GM19328 (cell line): ENCODE results near the gene SAAL1.

Source experiments
- ATAC-seq: cut with Tn5 transposase; IDR thresholded peaks from one replicate; pipeline ENCODE4 v1.9.1; 2021; ENCODE audit warnings: mild to moderate bottlenecking, moderate library complexity; ENCODE audit not compliant: unreplicated experiment

The SAAL1 gene

DNA sequence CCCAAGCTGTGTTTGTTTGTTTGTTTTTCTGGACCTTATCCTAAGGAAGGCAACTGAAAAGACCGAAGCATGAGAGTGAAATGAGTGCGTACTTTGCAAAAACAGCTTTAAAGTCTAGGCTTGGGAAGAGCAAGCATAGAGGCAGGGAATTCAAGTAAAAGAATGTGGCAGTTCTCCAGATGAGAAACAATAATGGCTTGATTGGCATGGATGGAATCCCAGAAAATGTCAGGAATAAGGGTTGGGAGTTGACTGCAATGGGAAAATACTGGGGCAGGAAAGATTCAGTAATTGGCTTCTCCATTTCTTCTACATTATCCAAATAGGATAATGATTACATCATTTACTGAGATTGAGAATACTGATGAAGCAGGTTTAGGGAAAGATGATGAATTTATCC lies 17.5 kb downstream of the SAAL1 start:
- no peak for ATAC-seq

DNA sequence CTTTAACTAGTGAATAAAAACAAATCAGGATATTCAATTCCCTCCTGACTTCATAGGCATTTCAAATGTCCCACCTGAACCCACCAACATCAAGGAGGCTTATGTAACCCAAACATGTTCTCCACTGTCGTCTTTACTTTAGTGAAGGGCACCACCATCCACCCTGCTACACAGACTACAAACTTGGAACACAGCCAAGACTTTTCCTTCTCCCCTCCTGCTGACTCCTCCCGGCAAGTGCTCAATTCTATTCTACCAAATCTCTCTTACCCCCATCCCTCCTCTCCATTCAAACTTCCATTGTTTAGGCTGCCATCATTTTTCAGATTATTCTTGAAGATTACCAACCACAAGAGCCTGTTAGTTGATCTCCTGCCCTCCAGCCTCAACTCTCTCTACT lies 24.3 kb downstream of the SAAL1 start:
- ATAC-seq: no peak

DNA sequence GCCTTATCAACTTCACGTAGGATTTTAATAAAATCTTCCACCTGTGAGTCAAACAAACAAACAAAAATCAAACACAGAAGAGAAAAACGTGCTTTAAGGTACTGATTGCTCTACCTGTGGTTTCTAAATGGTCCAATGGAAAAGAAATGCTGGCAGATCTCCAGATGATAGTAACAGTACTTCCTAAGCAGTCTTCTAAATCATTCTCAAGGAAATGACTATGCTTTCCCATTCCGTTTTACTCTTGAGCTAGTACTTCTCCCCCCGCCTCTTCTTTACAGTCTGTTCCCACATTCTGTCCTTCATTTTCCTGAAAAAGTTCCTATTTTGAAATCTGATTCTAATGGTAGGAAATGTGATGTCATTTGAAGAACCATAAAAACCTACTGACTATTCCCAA lies 25.4 kb downstream of the SAAL1 start:
- ATAC-seq: no peak

DNA sequence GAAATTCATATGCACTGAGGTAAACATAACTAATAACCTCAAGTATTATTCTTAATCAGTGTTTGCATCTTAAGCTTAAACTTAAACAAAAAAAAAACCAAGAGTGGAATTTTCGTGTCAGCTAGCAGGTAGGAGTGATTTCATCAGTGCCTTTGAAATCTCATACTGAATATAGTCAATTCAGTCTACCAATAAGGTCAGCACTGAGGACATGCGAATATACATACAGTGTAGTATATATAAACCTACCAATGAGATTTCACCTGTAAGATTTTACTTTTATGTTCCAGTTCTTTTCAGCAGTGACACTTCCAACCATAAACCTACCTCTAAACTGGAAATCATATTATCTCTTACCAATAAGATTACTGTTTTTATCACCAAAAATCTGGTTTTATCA lies 27.0 kb downstream of the SAAL1 start:
- no peak for ATAC-seq

DNA sequence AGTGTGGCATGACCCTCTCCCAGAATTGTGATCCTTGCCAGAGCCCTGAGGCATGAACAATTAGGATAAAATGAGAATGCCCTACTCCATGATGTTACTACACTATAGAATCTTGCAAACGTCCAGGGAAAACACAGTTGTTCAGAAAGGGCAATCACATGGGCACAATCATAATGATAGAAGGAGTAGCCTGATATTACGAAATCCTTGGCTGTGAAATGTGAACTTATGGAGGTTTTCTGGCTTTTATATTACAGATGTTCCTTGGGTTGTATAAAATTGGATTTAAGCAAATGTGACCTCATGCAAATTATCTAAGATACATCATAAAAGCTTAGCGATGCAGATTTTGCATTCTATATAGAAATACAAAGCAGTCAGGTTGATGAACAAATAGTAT lies 30.4 kb downstream of the SAAL1 start:
- ATAC-seq: no peak

DNA sequence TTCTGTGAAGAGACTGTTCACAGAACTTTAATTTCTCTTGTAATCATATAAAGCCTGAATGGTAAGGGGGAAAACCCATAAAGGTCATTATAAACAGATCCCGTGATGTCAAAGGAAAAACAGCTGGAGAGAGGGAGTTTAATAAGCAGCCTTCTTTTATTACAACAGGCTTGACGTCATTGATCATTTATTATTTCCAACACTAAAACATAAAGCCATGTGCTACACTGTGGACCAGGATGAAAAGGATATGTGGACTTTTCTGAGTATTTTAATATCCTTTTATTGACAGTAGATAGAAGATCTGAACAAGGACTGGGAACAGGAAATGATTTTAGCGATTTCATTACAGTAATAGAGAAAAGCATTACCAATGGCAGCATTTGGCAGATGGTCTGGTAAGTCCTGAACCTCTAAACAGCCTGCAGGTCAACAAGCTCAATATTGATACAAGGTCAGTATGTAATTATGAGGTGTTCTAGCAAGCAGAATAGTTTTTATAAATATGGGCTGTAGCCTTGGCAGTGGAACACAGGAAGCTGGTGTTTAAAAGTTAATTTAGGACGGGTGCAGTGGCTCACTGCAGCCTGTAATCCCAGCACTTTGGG lies 34.7 kb downstream of the SAAL1 start:
- no peak for ATAC-seq

DNA sequence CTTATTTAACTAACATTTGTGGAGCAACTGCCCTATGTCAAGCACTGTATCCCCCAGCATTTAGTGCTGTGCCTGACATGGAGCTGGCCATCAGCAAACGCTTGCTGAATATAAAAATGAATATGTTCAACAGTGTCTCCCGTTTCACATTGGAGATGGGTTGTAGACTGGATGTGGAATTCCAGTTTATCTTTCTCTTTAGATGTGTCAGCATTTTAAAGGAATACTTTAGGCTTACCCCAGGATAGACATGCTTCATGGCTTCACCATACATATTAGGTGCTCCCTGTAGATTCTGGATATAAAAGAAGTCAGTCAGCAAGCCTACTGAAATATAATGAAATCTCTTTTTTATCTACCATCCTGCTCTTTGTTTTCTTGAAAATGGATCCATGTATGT lies 38.5 kb downstream of the SAAL1 start:
- ATAC-seq: no peak

DNA sequence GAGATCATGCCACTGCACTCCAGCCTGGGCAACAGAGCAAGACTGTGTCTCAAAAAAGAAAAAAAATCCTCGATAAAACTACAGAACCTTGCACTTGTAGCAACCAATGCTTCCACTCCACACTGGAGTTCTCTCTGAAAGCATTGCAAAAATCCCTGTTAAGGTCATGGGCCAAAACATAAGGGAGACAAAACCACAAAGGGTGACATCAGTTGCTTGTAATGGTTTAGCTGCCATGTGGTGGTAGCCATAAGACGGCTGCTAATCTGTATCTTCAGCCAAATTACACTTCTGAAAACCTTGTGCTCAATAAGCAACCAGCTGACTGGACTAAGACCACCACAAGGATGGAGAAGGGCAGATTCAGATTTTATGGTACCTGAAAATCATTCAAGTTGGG lies 39.3 kb downstream of the SAAL1 start:
- no peak for ATAC-seq

DNA sequence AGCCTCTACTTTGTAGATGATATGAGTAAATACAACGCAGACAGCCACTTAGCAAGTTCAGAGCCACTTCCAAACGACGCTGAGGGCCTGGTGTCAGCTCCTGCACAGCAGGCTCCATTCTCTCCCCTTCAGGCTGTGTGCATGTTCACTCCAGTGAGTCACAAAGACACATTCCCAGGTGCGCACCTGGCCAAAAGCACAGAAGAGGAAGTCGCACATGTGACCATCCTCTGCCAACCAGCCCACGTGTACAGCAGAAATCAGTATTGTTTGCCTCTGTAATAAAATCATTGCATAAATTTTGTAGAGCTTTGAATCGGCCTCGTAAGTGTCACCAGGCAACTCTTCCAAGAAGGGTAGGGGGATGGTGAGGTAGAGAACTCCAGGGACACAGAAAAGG lies 40.3 kb downstream of the SAAL1 start:
- no peak for ATAC-seq

DNA sequence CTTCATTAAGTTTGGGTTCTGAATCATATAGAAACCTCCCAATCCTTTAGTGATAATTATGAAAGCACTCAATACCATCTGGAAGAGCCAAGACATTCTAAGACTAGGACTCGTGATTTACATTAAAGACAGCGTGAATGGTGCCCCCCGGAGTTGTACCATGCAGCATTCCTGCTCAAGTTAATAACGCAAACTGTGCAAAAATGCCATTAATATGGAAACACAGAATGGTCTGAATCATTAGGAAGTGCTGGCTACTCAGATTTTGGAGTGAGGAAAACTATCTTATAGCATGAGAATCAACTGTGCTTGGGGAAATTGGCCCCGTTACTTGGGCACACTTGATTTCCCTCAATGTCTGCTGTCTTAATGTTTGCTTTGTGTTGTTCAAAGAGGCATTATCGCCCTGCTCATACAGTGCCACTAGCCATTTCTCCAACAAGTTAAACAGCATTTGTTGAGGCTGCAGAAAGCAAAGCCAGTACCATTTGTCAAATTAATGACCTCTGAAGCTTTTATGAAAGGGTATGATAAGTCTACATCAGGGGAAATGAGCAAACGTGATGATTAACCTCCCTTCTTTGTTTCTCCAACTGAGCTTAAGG lies 41.3 kb downstream of the SAAL1 start:
- ATAC-seq: no peak

DNA sequence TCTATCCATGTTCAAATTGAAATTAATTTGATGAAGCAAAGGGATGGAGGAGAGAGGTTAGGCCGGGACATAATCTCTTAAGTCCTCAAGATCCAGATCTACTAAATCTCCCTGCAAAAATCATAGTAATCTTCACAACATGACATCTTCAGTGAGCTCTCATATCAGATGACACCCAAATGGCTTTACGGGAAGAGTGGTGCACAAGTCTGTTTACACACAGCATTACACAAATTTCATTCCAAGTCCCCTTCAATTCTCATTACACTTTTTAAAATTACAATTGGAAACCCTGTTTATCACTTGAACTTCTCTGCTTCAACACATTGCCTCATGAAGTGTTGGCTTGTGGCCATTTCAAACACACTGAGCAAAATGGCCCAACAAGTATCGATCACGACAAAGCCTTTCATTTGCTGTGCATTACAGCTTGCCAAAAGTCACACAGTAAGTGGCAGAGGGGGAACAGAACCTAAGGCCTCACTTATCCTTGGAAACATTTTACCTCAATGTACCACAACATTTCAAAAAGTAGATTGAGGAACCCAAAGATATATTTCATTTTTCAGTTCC lies 41.9 kb downstream of the SAAL1 start:
- ATAC-seq: no peak

DNA sequence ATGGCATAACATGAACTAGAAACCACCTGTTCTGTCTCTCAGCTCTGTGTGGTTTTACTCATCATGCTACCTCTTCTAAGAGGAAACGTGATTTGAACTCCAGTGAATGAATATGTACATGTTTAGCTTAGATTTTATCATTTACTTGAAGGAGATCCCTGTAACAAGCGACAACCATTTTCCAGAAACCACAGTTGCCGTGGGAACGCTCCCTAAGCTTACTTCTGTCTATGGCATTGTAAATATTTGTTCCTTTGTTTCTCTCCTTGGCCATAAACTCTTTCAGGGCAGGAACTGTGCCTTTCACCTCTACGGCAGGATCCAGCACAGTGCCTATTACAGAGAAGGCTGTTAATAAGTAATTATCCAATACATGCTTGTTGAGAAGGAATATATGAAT lies 42.8 kb downstream of the SAAL1 start:
- no peak for ATAC-seq

DNA sequence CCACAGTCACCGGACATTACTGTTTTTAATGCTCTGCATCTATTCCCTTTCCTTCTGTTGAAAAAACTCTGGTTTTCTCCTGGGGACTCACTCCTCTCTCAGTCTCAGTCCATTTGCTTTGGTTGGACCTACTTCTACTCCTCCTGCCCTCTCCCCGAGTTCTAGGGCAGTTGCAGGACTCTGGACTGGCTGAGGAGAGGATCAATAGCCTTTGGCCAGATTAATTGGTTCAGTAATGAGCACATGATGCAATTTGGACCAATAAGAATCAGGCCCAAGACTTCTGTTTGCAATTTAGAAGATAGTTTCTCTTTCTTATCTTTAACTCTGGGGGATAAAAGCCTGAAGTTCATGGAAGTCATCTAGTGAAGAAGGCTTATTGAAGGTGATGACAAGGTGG lies 44.5 kb downstream of the SAAL1 start:
- ATAC-seq: no peak

DNA sequence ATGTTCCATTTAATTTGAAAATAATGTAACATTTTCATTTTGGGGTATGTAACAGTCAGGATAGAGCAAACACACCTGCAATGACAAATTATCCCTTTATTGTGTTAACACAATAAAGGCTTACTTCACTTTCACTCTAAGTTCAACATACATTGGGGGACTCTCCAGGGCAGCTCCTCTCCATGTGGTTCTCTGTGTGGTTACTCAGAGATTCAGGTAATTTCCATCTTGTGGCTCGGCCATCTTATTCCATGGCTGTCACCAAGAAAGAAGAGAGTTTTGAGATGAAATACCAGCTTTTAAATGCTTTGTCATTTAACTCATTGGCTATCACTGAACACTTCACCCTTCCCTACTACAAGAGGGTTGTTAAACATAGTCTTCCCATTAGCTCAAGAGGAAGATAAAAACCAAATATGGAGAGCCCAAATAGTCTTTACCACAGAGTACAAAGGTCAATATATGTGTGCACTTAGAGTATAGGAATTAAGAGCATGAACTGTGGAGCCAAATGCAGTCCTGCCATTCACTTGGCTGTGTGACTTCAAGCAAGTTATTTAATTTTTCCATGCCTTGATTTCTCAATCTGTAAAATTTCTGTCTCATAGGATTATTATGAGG lies 49.2 kb downstream of the SAAL1 start:
- no peak for ATAC-seq

DNA sequence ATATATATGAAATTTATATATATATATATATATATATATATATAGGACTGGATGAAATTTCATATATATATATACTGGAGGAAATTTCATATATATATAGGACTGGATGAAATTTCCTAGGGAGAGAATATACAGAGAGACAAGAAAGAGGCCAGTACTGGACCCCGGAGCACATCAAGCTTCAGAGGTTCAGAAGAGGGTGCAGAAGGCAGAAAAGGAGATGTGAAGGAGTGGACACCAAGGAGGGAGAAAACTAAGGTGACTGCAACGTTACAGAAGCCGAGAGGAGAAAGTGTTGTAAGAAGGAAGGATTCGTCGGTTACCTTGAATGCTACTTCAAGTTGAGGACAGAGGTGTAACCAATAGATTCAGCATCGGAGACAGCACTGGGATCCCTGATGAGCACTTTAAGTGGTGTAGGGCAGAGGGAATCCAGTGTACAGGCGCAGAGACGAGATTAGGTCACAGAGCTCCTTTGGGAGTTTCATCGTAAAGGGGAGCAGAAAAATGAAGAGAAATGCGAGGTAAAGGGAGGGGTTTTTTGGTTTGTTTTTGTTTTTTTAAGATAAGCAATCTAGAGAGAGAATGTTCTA lies 51.3 kb downstream of the SAAL1 start:
- ATAC-seq: no peak

DNA sequence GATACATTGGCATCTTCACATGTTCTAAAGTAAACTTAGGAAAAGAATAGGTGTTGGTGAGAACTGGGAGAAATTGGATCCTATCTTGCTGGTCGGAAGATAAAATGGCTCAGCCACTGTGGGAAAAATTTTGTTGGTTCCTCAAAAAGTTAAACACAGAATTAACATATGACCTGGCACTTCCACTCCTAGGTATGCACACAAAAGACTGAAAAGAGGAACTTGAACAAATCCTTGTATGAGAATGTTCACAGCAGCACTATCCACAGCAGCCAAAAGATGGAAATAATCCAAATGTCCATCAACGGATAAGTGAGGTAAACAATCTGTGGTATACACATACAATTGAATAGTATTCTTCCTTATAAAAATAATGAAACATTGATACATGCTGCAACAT lies 55.0 kb downstream of the SAAL1 start:
- ATAC-seq: no peak

DNA sequence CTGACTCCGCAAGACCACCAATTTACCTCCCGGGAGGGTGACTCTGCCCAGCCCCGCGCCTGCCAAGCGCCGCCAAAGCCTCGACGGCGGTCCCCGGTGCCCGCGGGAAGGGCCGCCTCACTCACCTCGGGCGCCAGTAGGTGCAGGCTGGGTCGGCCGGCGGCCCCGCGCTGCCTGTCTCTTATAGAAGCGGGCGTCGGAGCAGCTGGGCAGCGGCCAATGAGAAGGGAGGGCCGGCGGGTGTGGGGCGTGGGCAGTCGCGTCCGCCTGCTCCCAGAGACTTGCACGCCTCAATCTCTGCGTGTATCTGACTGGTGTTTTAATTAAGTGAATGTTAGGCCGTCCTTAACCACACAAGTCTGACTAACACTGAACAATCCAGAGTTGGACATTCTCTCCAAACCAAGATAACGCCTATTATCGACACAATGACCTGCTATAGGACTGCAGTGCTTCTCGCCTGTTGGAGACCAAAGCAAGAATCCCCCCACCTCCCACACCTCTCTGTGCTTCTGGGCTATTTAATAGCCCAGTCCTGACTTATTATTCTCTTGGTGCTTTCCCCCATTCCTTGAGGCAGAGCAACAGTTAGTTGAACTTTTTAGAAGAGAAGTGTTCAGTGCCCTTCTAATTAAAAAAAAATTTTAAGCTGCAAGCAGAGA lies 59.6 kb downstream of the SAAL1 start, which contains the start of gene TPH1:
TSS of gene TPH1 (minus strand) at position 154 of the 662 bp plus-strand sequence. CDS start 5,507 bp downstream, outside the sequence.
- no peak for ATAC-seq

DNA sequence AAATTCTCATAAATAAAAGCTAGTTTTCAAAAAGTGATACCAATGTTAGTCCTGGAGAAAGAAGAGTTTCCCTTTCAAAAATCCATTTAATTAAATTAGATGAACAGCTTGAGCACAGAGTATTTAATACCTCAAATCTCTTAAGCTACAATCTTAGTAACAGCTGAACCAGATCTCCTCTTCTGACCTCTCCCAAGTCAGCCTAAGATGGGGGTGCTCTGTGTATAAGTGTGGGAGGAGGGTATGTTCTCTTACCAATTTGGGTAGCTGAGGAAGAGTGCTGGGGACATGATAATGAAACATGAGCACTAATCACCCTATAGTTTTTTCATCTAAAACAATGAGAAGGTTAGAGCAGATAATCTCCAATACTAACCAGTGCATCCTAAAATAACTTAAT lies 69.4 kb downstream of the SAAL1 start:
- no peak for ATAC-seq
